CD8-positive, alpha-beta memory T cell (primary cell): Measurements from ENCODE around the gene GOLGA6B. TPM values are rescaled to one million over a fixed set of nuclear protein-coding genes. Genes with fewer than 3 reads are reported as not detected.
"Not testable (repeated sequence)": the region's sequence is repeated elsewhere in the genome, so short reads cannot be mapped to it uniquely, and the experiment has no call there.

Experiments used
- CTCF ChIA-PET: fragments of 350-600 bp; sonication (Branson Sonifier 250); formaldehyde crosslinking; loops from one replicate; lab custom pipeline; 2021; ENCODE audit warnings: antibody characterized with exemption; lab: Charles Lee
- POLR2A ChIA-PET: fragments of 350-600 bp; sonication (Branson Sonifier 250); formaldehyde crosslinking; loops from one replicate; lab custom pipeline; 2021; ENCODE audit warnings: antibody characterized with exemption; lab: Charles Lee
- DNase-seq, 5 donors: peaks; one replicate each; pipeline versions ENCODE4 v3.0.0 to v3.0.0-alpha.2; 2020 to 2022; ENCODE audit warnings: mixed read lengths in 1 of 5
- H3K27ac ChIP-seq: one replicate; pipeline ENCODE4 v1.7.0; 2013; ENCODE audit warnings: low read depth, mild to moderate bottlenecking, low read length, moderate library complexity
- H3K27me3 ChIP-seq: 2 replicates; pipeline ENCODE4 v1.7.0; 2013; ENCODE audit warnings: low read length, mild to moderate bottlenecking; ENCODE audit not compliant: insufficient read depth, poor library complexity, severe bottlenecking
- H3K36me3 ChIP-seq: 2 replicates; pipeline ENCODE4 v1.7.0; 2013; ENCODE audit warnings: mild to moderate bottlenecking, low read length, moderate library complexity; ENCODE audit not compliant: insufficient read depth
- H3K4me1 ChIP-seq: 2 replicates; pipeline ENCODE4 v1.7.0; 2013; ENCODE audit warnings: mild to moderate bottlenecking, low read length, moderate library complexity; ENCODE audit not compliant: insufficient read depth
- H3K4me3 ChIP-seq: 2 replicates; pipeline ENCODE4 v1.7.0; 2013; ENCODE audit warnings: mild to moderate bottlenecking, low read length
- H3K9me3 ChIP-seq: 2 replicates; pipeline ENCODE4 v1.7.0; 2013; ENCODE audit warnings: mild to moderate bottlenecking, low read length
- H3K27ac Mint-ChIP-seq, 8 donors: one replicate each; pipeline ENCODE4 v1.8.0; 2020 to 2021; ENCODE audit warnings: mixed read lengths in 8 of 8, mild to moderate bottlenecking in 6 of 8, inconsistent platforms in 3 of 8, moderate library complexity in 3 of 8
- H3K27me3 Mint-ChIP-seq, 2 donors: one replicate each; pipeline ENCODE4 v1.8.0; 2020 to 2021; ENCODE audit warnings: mixed read lengths in 2 of 2, mild to moderate bottlenecking in 1 of 2, moderate library complexity in 1 of 2
- H3K36me3 Mint-ChIP-seq, 3 donors: one replicate each; pipeline ENCODE4 v1.8.0; 2020 to 2021; ENCODE audit warnings: mixed read lengths in 3 of 3, inconsistent platforms in 1 of 3, mild to moderate bottlenecking in 1 of 3
- H3K4me1 Mint-ChIP-seq, 3 donors: one replicate each; pipeline ENCODE4 v1.8.0; 2020 to 2021; ENCODE audit warnings: mixed read lengths in 3 of 3, inconsistent platforms in 1 of 3, mild to moderate bottlenecking in 1 of 3
- H3K4me3 Mint-ChIP-seq, 7 donors: one replicate each; pipeline ENCODE4 v1.8.0; 2020 to 2021; ENCODE audit warnings: mixed read lengths in 7 of 7, mild to moderate bottlenecking in 6 of 7, moderate library complexity in 4 of 7, inconsistent platforms in 2 of 7
- H3K9me3 Mint-ChIP-seq, 5 donors: one replicate each; pipeline ENCODE4 v1.8.0; 2020 to 2022; ENCODE audit warnings: mixed read lengths in 5 of 5, mild to moderate bottlenecking in 3 of 5, moderate library complexity in 2 of 5, inconsistent platforms in 1 of 5
- polyA plus RNA-seq: library from polyadenylated mRNA; unstranded; fragments of 300-500 nt; fragmentation: Illumina TruSeq; gene quantifications from one replicate; pipeline ENCODE4 v1.2.3, GENCODE V29; 2021
- total RNA-seq, 2 experiments: library from RNA; stranded (reverse); gene quantifications; one replicate each; pipeline ENCODE4 v1.2.3, GENCODE V29; 2021

Gene GOLGA6B
- total and polyA plus RNA-seq, 3 experiments from 2014 or later = not detected

- H3K27me3 ChIP-seq, POLR2A ChIA-PET, DNase-seq, H3K4me1 Mint-ChIP-seq, H3K4me3 Mint-ChIP-seq, H3K4me1 ChIP-seq, CTCF ChIA-PET, H3K27ac ChIP-seq, H3K27me3 Mint-ChIP-seq, H3K36me3 ChIP-seq, H3K4me3 ChIP-seq, H3K27ac Mint-ChIP-seq, H3K9me3 ChIP-seq, H3K36me3 Mint-ChIP-seq, H3K9me3 Mint-ChIP-seq: not testable (repeated sequence)
Observed at GRCh38 chr15:72623854-72624253, 30.6 kb upstream of the GOLGA6B start.

- H3K9me3 Mint-ChIP-seq = not testable (repeated sequence)
Observed at GRCh38 chr15:72626153-72626552, 28.3 kb upstream of the GOLGA6B start.

GRCh38 chr15:72628249-72629067 is 26.0 kb upstream of the GOLGA6B start:
- H3K36me3 ChIP-seq, H3K9me3 ChIP-seq, POLR2A ChIA-PET, H3K27me3 Mint-ChIP-seq, H3K27ac ChIP-seq, DNase-seq, H3K36me3 Mint-ChIP-seq, H3K9me3 Mint-ChIP-seq, H3K4me3 Mint-ChIP-seq, H3K4me3 ChIP-seq, H3K4me1 ChIP-seq, CTCF ChIA-PET, H3K27me3 ChIP-seq, H3K4me1 Mint-ChIP-seq: not testable (repeated sequence)
- peak overlapping the region in 1 of 8 donors; percentile 60 for H3K27ac Mint-ChIP-seq

More at GRCh38 chr15:72626153-72626552, 28.3 kb upstream of the GOLGA6B start:
- CTCF ChIA-PET, DNase-seq, H3K36me3 ChIP-seq, H3K36me3 Mint-ChIP-seq, H3K9me3 ChIP-seq, H3K27me3 ChIP-seq, H3K4me3 Mint-ChIP-seq, H3K27ac Mint-ChIP-seq, H3K27ac ChIP-seq, H3K4me1 ChIP-seq, H3K4me3 ChIP-seq, H3K27me3 Mint-ChIP-seq, H3K4me1 Mint-ChIP-seq, POLR2A ChIA-PET: not testable (repeated sequence)

- DNase-seq, H3K4me3 Mint-ChIP-seq, H3K9me3 ChIP-seq, H3K27ac Mint-ChIP-seq, H3K4me3 ChIP-seq, H3K27me3 ChIP-seq, H3K27me3 Mint-ChIP-seq, POLR2A ChIA-PET, H3K36me3 ChIP-seq, H3K4me1 Mint-ChIP-seq, H3K4me1 ChIP-seq, CTCF ChIA-PET, H3K27ac ChIP-seq, H3K9me3 Mint-ChIP-seq, H3K36me3 Mint-ChIP-seq: not testable (repeated sequence)
Observed at GRCh38 chr15:72629068-72629570, 25.4 kb upstream of the GOLGA6B start.

GRCh38 chr15:72636519-72637282 is 17.8 kb upstream of the GOLGA6B start:
- H3K27me3 ChIP-seq, H3K36me3 Mint-ChIP-seq, H3K4me3 ChIP-seq, H3K36me3 ChIP-seq, H3K9me3 Mint-ChIP-seq, H3K4me1 Mint-ChIP-seq, H3K4me1 ChIP-seq, CTCF ChIA-PET, POLR2A ChIA-PET, H3K27ac Mint-ChIP-seq, H3K27me3 Mint-ChIP-seq, H3K9me3 ChIP-seq, H3K27ac ChIP-seq: not testable (repeated sequence)
- peak; percentile 25 to 78 (median 53) for DNase-seq
- peak overlapping the region in 4 of 7 donors; percentile 55 to 65 (median 62) for H3K4me3 Mint-ChIP-seq

- H3K9me3 ChIP-seq, H3K27ac Mint-ChIP-seq, DNase-seq, H3K4me3 ChIP-seq, H3K4me3 Mint-ChIP-seq, H3K27ac ChIP-seq, H3K27me3 Mint-ChIP-seq, H3K4me1 ChIP-seq, H3K9me3 Mint-ChIP-seq, H3K4me1 Mint-ChIP-seq, H3K36me3 ChIP-seq, H3K27me3 ChIP-seq, POLR2A ChIA-PET, CTCF ChIA-PET, H3K36me3 Mint-ChIP-seq: not testable (repeated sequence)
Observed at GRCh38 chr15:72639759-72640483, 14.6 kb upstream of the GOLGA6B start.

GRCh38 chr15:72642271-72642670 is 12.2 kb upstream of the GOLGA6B start:
- H3K27ac Mint-ChIP-seq, H3K4me1 ChIP-seq, H3K9me3 Mint-ChIP-seq, H3K4me3 Mint-ChIP-seq, H3K36me3 ChIP-seq, H3K27me3 Mint-ChIP-seq, H3K9me3 ChIP-seq, H3K27me3 ChIP-seq, H3K36me3 Mint-ChIP-seq, POLR2A ChIA-PET, DNase-seq, H3K4me3 ChIP-seq, CTCF ChIA-PET, H3K27ac ChIP-seq, H3K4me1 Mint-ChIP-seq: not testable (repeated sequence)

GRCh38 chr15:72648631-72649253 is 5.8 kb upstream of the GOLGA6B start:
- H3K4me3 Mint-ChIP-seq, DNase-seq, CTCF ChIA-PET, H3K27ac ChIP-seq, H3K4me3 ChIP-seq, H3K9me3 ChIP-seq, H3K36me3 ChIP-seq, POLR2A ChIA-PET, H3K4me1 ChIP-seq, H3K27me3 ChIP-seq, H3K27ac Mint-ChIP-seq, H3K4me1 Mint-ChIP-seq, H3K9me3 Mint-ChIP-seq, H3K36me3 Mint-ChIP-seq, H3K27me3 Mint-ChIP-seq: not testable (repeated sequence)
